Panc1 (cell line): ENCODE measurements around the gene TMEM185A. TPM values are rescaled to one million over a fixed set of nuclear protein-coding genes. Genes with fewer than 3 reads are reported as not detected.

ENCODE experiments used
- ATAC-seq: fragments of 200-7000 bp; cut with Tn5 transposase; 2 replicates; pipeline ENCODE4 v1.9.1; 2020; ENCODE audit warnings: mild to moderate bottlenecking, moderate library complexity
- BruUV-seq: library from RNA; stranded (reverse); fragments of 400-500 nt; replicated peaks from 2 replicates; lab custom pipeline; 2021; lab: Mats Ljungman, UMichigan
- CTCF ChIA-PET: fragments of 300-600 bp; sonication (Branson Sonifier 250); formaldehyde crosslinking; loops from one replicate; lab custom pipeline; 2022; ENCODE audit warnings: antibody characterized with exemption; lab: Charles Lee
- POLR2A ChIA-PET: fragments of 300-600 bp; sonication (Branson Sonifier 250); formaldehyde crosslinking; loops from one replicate; lab custom pipeline; 2022; ENCODE audit warnings: antibody characterized with exemption; lab: Charles Lee
- DNase-seq: peaks from one replicate; pipeline ENCODE4 v3.0.0-alpha.2; 2010; ENCODE audit warnings: low read depth, low spot score
- H3K27ac ChIP-seq: 2 replicates; pipeline ENCODE4 v1.5.1; 2011; ENCODE audit warnings: mild to moderate bottlenecking, low read length, inconsistent platforms
- H3K27me3 ChIP-seq: fragments of 200-500 bp; sonication (Bioruptor generic); 2 replicates; pipeline ENCODE4 v1.6.0; 2014; ENCODE audit warnings: low read length, inconsistent platforms; ENCODE audit not compliant: control insufficient read depth, insufficient read depth
- H3K36me3 ChIP-seq: fragments of 200-500 bp; sonication (Bioruptor generic); 2 replicates; pipeline ENCODE4 v1.5.1; 2014; ENCODE audit warnings: inconsistent platforms, mild to moderate bottlenecking, low read length, moderate library complexity; ENCODE audit not compliant: control insufficient read depth, insufficient read depth
- H3K4me1 ChIP-seq: 2 replicates; pipeline ENCODE4 v1.5.1; 2011; ENCODE audit warnings: inconsistent platforms, mild to moderate bottlenecking, low read length, moderate library complexity; ENCODE audit not compliant: control insufficient read depth, insufficient read depth
- H3K4me3 ChIP-seq, 2 experiments: 2 replicates each; pipeline ENCODE4 v1.5.1; 2011 to 2012; ENCODE audit warnings: low read depth in 2 of 2, low read length in 2 of 2, mild to moderate bottlenecking in 2 of 2, inconsistent platforms in 1 of 2, moderate library complexity in 1 of 2
- H3K9me3 ChIP-seq: fragments of 200-500 bp; sonication (Bioruptor generic); 2 replicates; pipeline ENCODE4 v1.5.1; 2014; ENCODE audit warnings: low read depth, mild to moderate bottlenecking, inconsistent platforms, low read length, moderate library complexity; ENCODE audit not compliant: control insufficient read depth, insufficient read depth
- CTCF ChIP-seq: fragments of 450-650 bp; IDR thresholded peaks from 2 replicates; pipeline ENCODE4 v1.5.1; 2017; ENCODE audit warnings: mild to moderate bottlenecking
- POLR2AphosphoS5 ChIP-seq: IDR thresholded peaks from 2 replicates; pipeline ENCODE4 v1.6.1; 2012; ENCODE audit warnings: mild to moderate bottlenecking, low read depth, low read length, moderate library complexity
- SIN3A ChIP-seq: IDR thresholded peaks from 2 replicates; pipeline ENCODE4 v1.6.1; 2012; ENCODE audit warnings: low read depth, mild to moderate bottlenecking, low read length, moderate library complexity, borderline replicate concordance; ENCODE audit not compliant: insufficient read depth
- TCF7L2 ChIP-seq: IDR thresholded peaks from 2 replicates; pipeline ENCODE4 v1.6.1; 2011; ENCODE audit warnings: mild to moderate bottlenecking, low read depth, low read length, inconsistent platforms
- in situ Hi-C: cut with HindIII; loops from 2 replicates; pipeline ENCODE4 v1.10.0; 2016; ENCODE audit warnings: low sequenced_read_pairs, low pct_unique_long_range_greater_than_20kb
- intact Hi-C: fragments of 100-400 bp; cut with micrococcal nuclease; formaldehyde crosslinking; loops from one replicate; pipeline ENCODE4 v1.10.0; 2022; ENCODE audit not compliant: unreplicated experiment
- total RNA-seq: library from RNA; stranded (reverse); gene quantifications from one replicate; pipeline ENCODE4 v1.2.1, GENCODE V29; 2021; ENCODE audit not compliant: unreplicated experiment
- TF ChIP-seq, protein P1 (sequence below), 2 experiments: IDR thresholded peaks; 2 replicates each; pipeline ENCODE4 v1.6.1; 2011 to 2012; ENCODE audit warnings: low read depth in 2 of 2, control low read depth in 1 of 2, low read length in 1 of 2, mild to moderate bottlenecking in 1 of 2, moderate library complexity in 1 of 2; ENCODE audit not compliant: insufficient read depth in 1 of 2

TMEM185A gene
- total RNA-seq, 1 experiment from 2014 or later = 27.3 TPM

DNA sequence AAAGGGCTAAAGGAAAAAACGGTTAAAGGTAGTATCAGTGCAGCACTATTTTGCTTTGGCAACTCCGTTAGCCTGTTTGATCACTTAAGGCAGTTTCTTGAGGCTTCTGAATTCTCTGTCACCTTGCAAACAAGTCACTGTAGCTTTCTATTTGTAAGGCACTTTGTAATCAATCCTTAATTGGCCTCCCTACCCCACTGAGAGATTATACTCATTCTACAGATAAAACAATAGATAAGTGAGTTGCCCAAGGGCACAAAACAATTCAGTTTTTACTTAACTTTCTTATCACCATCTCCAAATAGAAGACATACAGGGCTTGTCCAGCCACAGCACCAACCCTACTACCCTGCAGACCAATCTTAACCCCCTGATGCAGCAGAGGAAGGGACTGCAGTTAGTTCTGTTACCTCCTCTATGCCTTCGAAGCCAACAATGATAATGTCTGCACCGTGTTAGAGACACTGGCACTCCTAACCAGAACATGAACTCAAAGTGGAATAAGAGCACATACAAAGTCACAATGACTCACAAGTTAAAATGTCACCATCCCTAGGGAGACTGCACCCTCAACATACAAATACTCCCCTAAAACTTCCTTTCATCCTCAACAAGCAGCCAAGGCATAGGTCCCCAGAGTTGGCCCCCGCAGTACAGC is 1.7 kb downstream of the TMEM185A start:
- in situ Hi-C loops (no loop called here), intact Hi-C loops (no loop called here)
- TF ChIP-seq CTCF = no peak
- TF ChIP-seq, protein P1, sequence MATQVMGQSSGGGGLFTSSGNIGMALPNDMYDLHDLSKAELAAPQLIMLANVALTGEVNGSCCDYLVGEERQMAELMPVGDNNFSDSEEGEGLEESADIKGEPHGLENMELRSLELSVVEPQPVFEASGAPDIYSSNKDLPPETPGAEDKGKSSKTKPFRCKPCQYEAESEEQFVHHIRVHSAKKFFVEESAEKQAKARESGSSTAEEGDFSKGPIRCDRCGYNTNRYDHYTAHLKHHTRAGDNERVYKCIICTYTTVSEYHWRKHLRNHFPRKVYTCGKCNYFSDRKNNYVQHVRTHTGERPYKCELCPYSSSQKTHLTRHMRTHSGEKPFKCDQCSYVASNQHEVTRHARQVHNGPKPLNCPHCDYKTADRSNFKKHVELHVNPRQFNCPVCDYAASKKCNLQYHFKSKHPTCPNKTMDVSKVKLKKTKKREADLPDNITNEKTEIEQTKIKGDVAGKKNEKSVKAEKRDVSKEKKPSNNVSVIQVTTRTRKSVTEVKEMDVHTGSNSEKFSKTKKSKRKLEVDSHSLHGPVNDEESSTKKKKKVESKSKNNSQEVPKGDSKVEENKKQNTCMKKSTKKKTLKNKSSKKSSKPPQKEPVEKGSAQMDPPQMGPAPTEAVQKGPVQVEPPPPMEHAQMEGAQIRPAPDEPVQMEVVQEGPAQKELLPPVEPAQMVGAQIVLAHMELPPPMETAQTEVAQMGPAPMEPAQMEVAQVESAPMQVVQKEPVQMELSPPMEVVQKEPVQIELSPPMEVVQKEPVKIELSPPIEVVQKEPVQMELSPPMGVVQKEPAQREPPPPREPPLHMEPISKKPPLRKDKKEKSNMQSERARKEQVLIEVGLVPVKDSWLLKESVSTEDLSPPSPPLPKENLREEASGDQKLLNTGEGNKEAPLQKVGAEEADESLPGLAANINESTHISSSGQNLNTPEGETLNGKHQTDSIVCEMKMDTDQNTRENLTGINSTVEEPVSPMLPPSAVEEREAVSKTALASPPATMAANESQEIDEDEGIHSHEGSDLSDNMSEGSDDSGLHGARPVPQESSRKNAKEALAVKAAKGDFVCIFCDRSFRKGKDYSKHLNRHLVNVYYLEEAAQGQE (IDR thresholded peaks at IDR 0.05; ENCODE audit: insufficient read depth in 1 of 2, low read depth in 2 of 2, low read length in 1 of 2) = no peak
- no peak for TF ChIP-seq POLR2AphosphoS5
- no peak for TF ChIP-seq SIN3A
- TF ChIP-seq TCF7L2 = no peak
- Histone ChIP-seq H3K36me3 (no peaks in the 10 kb centered on the region), H3K9me3 (no peaks in the 10 kb centered on the region), H3K27me3 (peaks cover 2% of the 10 kb centered on the region; the same call in 1 of the 2 replicates), H3K4me1 (peaks cover 16% of the 10 kb centered on the region), H3K27ac (peak overlapping the region; percentile 78; the same call in 1 of the 2 replicates), H3K4me3 (peak overlapping the region; percentile 61 to 81; a peak in 3 of 4 replicates)
- POLR2A ChIA-PET = no interaction called here
- TSS peak; percentile 41 for BruUV-seq
- DNase-seq (no peak), ATAC-seq (no peak)
- CTCF ChIA-PET = no interaction called here

GRCh38 chrX:149628768-149629167 is 2.8 kb downstream of the TMEM185A start:
- Histone ChIP-seq H3K4me1 (peaks cover 16% of the 10 kb centered on the region), H3K27ac (no peak overlapping the region), H3K4me3 (no peak overlapping the region), H3K36me3 (no peaks in the 10 kb centered on the region), H3K27me3 (peaks cover 2% of the 10 kb centered on the region; the same call in 1 of the 2 replicates), H3K9me3 (no peaks in the 10 kb centered on the region)
- in situ Hi-C loops = no loop called here
- no peak for ATAC-seq
- ChIA-PET CTCF (no interaction called here), POLR2A (no interaction called here)
- TF ChIP-seq SIN3A (no peak), CTCF (no peak), POLR2AphosphoS5 (no peak), TCF7L2 (no peak)
- TF ChIP-seq, protein P1 (IDR thresholded peaks at IDR 0.05; ENCODE audit: insufficient read depth in 1 of 2, low read depth in 2 of 2, low read length in 1 of 2) = no peak
- intact Hi-C loops = no loop called here
- no peak for DNase-seq
- no TSS peak for BruUV-seq
